GM12875 (cell line): ENCODE results near the gene CNTLN.

ENCODE experiments used
- H3K4me3 ChIP-seq: one replicate; pipeline ENCODE4 v1.5.1; 2011; ENCODE audit warnings: low read depth, low read length, control low read depth
- TF ChIP-seq, protein P1 (sequence below): IDR thresholded peaks from 2 replicates; pipeline ENCODE4 v1.5.1; 2011; ENCODE audit warnings: low read depth, mild to moderate bottlenecking, control low read depth, inconsistent platforms, low read length, moderate library complexity, borderline replicate concordance; ENCODE audit not compliant: insufficient read depth

The CNTLN gene

GRCh38 chr9:17121264-17121663 is 13.6 kb upstream of the CNTLN start:
- TF ChIP-seq, protein P1, sequence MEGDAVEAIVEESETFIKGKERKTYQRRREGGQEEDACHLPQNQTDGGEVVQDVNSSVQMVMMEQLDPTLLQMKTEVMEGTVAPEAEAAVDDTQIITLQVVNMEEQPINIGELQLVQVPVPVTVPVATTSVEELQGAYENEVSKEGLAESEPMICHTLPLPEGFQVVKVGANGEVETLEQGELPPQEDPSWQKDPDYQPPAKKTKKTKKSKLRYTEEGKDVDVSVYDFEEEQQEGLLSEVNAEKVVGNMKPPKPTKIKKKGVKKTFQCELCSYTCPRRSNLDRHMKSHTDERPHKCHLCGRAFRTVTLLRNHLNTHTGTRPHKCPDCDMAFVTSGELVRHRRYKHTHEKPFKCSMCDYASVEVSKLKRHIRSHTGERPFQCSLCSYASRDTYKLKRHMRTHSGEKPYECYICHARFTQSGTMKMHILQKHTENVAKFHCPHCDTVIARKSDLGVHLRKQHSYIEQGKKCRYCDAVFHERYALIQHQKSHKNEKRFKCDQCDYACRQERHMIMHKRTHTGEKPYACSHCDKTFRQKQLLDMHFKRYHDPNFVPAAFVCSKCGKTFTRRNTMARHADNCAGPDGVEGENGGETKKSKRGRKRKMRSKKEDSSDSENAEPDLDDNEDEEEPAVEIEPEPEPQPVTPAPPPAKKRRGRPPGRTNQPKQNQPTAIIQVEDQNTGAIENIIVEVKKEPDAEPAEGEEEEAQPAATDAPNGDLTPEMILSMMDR = no peak
- H3K4me3 ChIP-seq = no peak overlapping the region

DNA sequence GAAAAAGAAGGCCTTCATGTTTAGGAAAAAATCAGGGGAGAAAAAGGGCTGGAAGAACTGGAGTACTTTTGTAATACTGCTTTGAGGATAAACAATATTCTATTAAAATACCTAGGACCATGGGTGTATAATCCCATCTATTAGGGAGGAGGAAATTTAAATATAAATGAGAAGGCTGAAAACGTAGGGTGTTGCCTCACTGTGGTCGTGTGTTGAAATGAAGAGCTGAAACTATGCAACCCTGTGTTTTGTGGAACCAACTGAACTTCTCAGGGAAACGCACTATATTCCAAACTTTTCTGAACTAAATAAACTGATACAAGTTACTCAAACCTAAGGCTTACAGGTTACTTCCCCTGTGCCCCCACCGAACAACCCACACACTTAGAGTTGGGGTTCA is 4.5 kb upstream of the CNTLN start:
- TF ChIP-seq, protein P1 = no peak
- H3K4me3 ChIP-seq = no peak overlapping the region

GRCh38 chr9:17130725-17131124 is 4.1 kb upstream of the CNTLN start:
- TF ChIP-seq, protein P1 = no peak
- no peak overlapping the region for H3K4me3 ChIP-seq

- TF ChIP-seq, protein P1 = no peak
- H3K4me3 ChIP-seq = no peak overlapping the region
Observed at GRCh38 chr9:17131494-17131893, 3.3 kb upstream of the CNTLN start.

- H3K4me3 ChIP-seq = peak overlapping the region; percentile 81
- TF ChIP-seq, protein P1 = no peak
Observed at GRCh38 chr9:17135295-17136160, 688 bp downstream of the CNTLN start.

DNA sequence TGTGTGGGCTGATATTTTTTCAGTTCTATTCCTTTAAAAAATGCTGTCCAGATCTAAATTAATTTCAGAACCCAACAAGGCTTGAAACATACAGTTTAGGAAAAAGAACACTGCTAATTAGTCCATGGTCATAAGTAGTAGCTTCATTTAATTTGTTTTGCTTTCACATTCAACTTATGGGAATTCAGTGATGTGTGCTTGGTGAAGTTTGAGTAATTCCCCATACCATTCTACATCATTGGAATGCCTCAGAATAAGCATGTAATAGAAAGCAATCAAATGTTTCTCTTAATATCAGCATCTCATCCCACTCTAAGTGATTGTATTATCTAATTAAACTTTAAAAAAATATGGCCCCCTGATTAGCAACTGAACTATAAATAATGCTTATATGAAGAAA is 2.7 kb downstream of the CNTLN start:
- TF ChIP-seq, protein P1 = no peak

GRCh38 chr9:17138503-17138902 is 3.7 kb downstream of the CNTLN start:
- TF ChIP-seq, protein P1 = no peak
- no peak overlapping the region for H3K4me3 ChIP-seq

More for the DNA sequence above, 2.7 kb downstream of the CNTLN start:
- no peak overlapping the region for H3K4me3 ChIP-seq
